Endothelial cell (in vitro differentiated cells): Measurements from ENCODE around the gene EFNA1. TPM values are rescaled to one million over a fixed set of nuclear protein-coding genes. Genes with fewer than 3 reads are reported as not detected.
A peak's percentile ranks its signal among the peaks of the same experiment; 100 is the strongest.

ENCODE experiments used
- DNase-seq: peaks from one replicate; pipeline ENCODE4 v3.0.0; 2021; ENCODE audit warnings: low spot score
- H3K27ac Mint-ChIP-seq: one replicate; pipeline ENCODE4 v1.8.0; 2021; ENCODE audit warnings: mixed read lengths, inconsistent platforms; ENCODE audit not compliant: unreplicated experiment
- H3K27me3 Mint-ChIP-seq: one replicate; pipeline ENCODE4 v1.8.0; 2021; ENCODE audit warnings: mild to moderate bottlenecking, moderate library complexity, mixed read lengths, inconsistent platforms; ENCODE audit not compliant: unreplicated experiment
- H3K36me3 Mint-ChIP-seq: one replicate; pipeline ENCODE4 v1.8.0; 2021; ENCODE audit warnings: mild to moderate bottlenecking, low read depth, mixed read lengths, inconsistent platforms; ENCODE audit not compliant: unreplicated experiment
- H3K4me1 Mint-ChIP-seq: one replicate; pipeline ENCODE4 v1.8.0; 2021; ENCODE audit warnings: mild to moderate bottlenecking, mixed read lengths, inconsistent platforms; ENCODE audit not compliant: unreplicated experiment
- H3K4me3 Mint-ChIP-seq: one replicate; pipeline ENCODE4 v1.8.0; 2021; ENCODE audit warnings: mild to moderate bottlenecking, mixed read lengths, inconsistent platforms; ENCODE audit not compliant: unreplicated experiment
- H3K9me3 Mint-ChIP-seq: one replicate; pipeline ENCODE4 v1.8.0; 2021; ENCODE audit warnings: mixed read lengths, inconsistent platforms; ENCODE audit not compliant: unreplicated experiment
- total RNA-seq: library from RNA; stranded (reverse); fragmentation: NEBNext Ultra II Directional; extraction: Animal tissue kit (Norgen Biotek cat#: 25700); gene quantifications from one replicate; pipeline ENCODE4 v1.2.1, GENCODE V29; 2021; ENCODE audit not compliant: unreplicated experiment
- TF ChIP-seq, protein P1 (sequence below): fragments of 200-600 bp; sonication (generic); IDR thresholded peaks from one replicate; pipeline ENCODE4 v1.5.0; 2021; ENCODE audit warnings: antibody characterized with exemption; ENCODE audit not compliant: unreplicated experiment

EFNA1 gene
- total RNA-seq, 1 donor from 2014 or later: 413 TPM

GRCh38 chr1:155175927-155176371 lies 48.3 kb downstream of the EFNA1 start:
- H3K4me3 Mint-ChIP-seq: no peak overlapping the region
- DNase-seq: no peak
- no peak overlapping the region for H3K27ac Mint-ChIP-seq
- peaks cover 28% of the 10 kb centered on the region for H3K36me3 Mint-ChIP-seq
- peaks cover 30% of the 10 kb centered on the region for H3K4me1 Mint-ChIP-seq
- TF ChIP-seq, protein P1, sequence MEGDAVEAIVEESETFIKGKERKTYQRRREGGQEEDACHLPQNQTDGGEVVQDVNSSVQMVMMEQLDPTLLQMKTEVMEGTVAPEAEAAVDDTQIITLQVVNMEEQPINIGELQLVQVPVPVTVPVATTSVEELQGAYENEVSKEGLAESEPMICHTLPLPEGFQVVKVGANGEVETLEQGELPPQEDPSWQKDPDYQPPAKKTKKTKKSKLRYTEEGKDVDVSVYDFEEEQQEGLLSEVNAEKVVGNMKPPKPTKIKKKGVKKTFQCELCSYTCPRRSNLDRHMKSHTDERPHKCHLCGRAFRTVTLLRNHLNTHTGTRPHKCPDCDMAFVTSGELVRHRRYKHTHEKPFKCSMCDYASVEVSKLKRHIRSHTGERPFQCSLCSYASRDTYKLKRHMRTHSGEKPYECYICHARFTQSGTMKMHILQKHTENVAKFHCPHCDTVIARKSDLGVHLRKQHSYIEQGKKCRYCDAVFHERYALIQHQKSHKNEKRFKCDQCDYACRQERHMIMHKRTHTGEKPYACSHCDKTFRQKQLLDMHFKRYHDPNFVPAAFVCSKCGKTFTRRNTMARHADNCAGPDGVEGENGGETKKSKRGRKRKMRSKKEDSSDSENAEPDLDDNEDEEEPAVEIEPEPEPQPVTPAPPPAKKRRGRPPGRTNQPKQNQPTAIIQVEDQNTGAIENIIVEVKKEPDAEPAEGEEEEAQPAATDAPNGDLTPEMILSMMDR: no peak
- peaks cover 8% of the 10 kb centered on the region for H3K27me3 Mint-ChIP-seq
- H3K9me3 Mint-ChIP-seq: no peaks in the 10 kb centered on the region

DNA sequence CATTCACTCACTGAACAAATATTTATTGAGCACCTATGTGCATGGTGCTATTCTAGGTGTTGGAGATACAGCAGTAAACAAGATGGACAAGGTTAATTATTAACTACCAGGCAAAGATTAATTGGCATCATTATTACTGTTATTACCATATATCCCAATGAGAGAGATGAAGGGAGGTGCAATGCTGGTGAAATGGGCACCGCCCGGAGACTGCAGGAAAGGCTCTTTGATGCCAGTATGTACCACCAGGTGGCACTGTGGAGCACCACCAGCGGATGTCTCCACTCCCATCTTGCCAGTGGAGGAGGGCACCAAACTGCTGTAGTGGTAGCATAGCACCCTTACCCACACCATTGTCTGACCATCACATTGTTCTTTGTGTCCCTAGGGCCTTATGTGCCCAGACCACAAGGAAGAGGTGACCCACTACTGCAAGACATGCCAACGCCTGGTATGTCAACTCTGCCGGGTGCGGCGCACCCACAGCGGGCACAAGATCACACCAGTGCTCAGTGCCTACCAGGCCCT lies 48.9 kb downstream of the EFNA1 start:
- TF ChIP-seq, protein P1: peak; percentile 81
- no peaks in the 10 kb centered on the region for H3K9me3 Mint-ChIP-seq
- peaks cover 30% of the 10 kb centered on the region for H3K4me1 Mint-ChIP-seq
- peaks cover 28% of the 10 kb centered on the region for H3K36me3 Mint-ChIP-seq
- H3K4me3 Mint-ChIP-seq: peak overlapping the region; percentile 14
- H3K27me3 Mint-ChIP-seq: peaks cover 8% of the 10 kb centered on the region
- DNase-seq: peak; percentile 86
- peak overlapping the region; percentile 64 for H3K27ac Mint-ChIP-seq

- Mint-ChIP-seq H3K9me3 (no peaks in the 10 kb centered on the region), H3K36me3 (peaks cover 22% of the 10 kb centered on the region), H3K4me3 (peak overlapping the region; percentile 25), H3K4me1 (peaks cover 24% of the 10 kb centered on the region), H3K27ac (no peak overlapping the region), H3K27me3 (peaks cover 8% of the 10 kb centered on the region)
- TF ChIP-seq, protein P1: no peak
- DNase-seq: peak; percentile 1
Observed at GRCh38 chr1:155177192-155177917, 49.7 kb downstream of the EFNA1 start.

- no peaks in the 10 kb centered on the region for H3K9me3 Mint-ChIP-seq
- TF ChIP-seq, protein P1: no peak
- no peak overlapping the region for H3K27ac Mint-ChIP-seq
- H3K27me3 Mint-ChIP-seq: peaks cover 6% of the 10 kb centered on the region
- no peak for DNase-seq
- H3K4me1 Mint-ChIP-seq: peaks cover 21% of the 10 kb centered on the region
- peaks cover 20% of the 10 kb centered on the region for H3K36me3 Mint-ChIP-seq
- H3K4me3 Mint-ChIP-seq: peak overlapping the region; percentile 25
Observed at GRCh38 chr1:155177918-155178281, 50.2 kb downstream of the EFNA1 start.

- Mint-ChIP-seq H3K9me3 (no peaks in the 10 kb centered on the region), H3K36me3 (peaks cover 20% of the 10 kb centered on the region), H3K27ac (no peak overlapping the region), H3K4me3 (peak overlapping the region; percentile 63), H3K4me1 (peaks cover 15% of the 10 kb centered on the region), H3K27me3 (peaks cover 7% of the 10 kb centered on the region)
- TF ChIP-seq, protein P1: no peak
- no peak for DNase-seq
Observed at GRCh38 chr1:155178441-155179111, 50.9 kb downstream of the EFNA1 start.
